ENCODE measurements around the gene FMN1.

The FMN1 gene

GRCh38 chr15:33096134-33096533 lies 98.4 kb downstream of the FMN1 start:
- no peak overlapping the region for H3K4me3 ChIP-seq (ENCODE audit: low read depth, low read length)
- TF ChIP-seq CTCF (IDR thresholded peaks at IDR 0.05; ENCODE audit: low read depth, low read length, missing control alignments) = no peak
- no peak for DNase-seq (ENCODE audit: low read depth)
- in situ Hi-C loops (cut with HindIII; ENCODE audit: low sequenced_read_pairs) = no loop called here

GRCh38 chr15:33095641-33096040 lies 98.9 kb downstream of the FMN1 start:
- DNase-seq (ENCODE audit: low read depth) = no peak
- TF ChIP-seq CTCF (IDR thresholded peaks at IDR 0.05; ENCODE audit: low read depth, low read length, missing control alignments) = no peak
- in situ Hi-C loops (cut with HindIII; ENCODE audit: low sequenced_read_pairs) = no loop called here
- H3K4me3 ChIP-seq (ENCODE audit: low read depth, low read length) = no peak overlapping the region

- no peak for DNase-seq (ENCODE audit: low read depth)
- in situ Hi-C loops (cut with HindIII; ENCODE audit: low sequenced_read_pairs) = no loop called here
- H3K4me3 ChIP-seq (ENCODE audit: low read depth, low read length) = no peak overlapping the region
- TF ChIP-seq CTCF (IDR thresholded peaks at IDR 0.05; ENCODE audit: low read depth, low read length, missing control alignments) = no peak
These were observed 100.2 kb downstream of the FMN1 start for GRCh38 chr15:33094336-33094735.

GRCh38 chr15:33093222-33093621 lies 101.3 kb downstream of the FMN1 start:
- no peak for TF ChIP-seq CTCF (IDR thresholded peaks at IDR 0.05; ENCODE audit: low read depth, low read length, missing control alignments)
- in situ Hi-C loops (cut with HindIII; ENCODE audit: low sequenced_read_pairs) = no loop called here
- no peak for DNase-seq (ENCODE audit: low read depth)
- H3K4me3 ChIP-seq (ENCODE audit: low read depth, low read length) = no peak overlapping the region

- no peak overlapping the region for H3K4me3 ChIP-seq (ENCODE audit: low read depth, low read length)
- TF ChIP-seq CTCF (IDR thresholded peaks at IDR 0.05; ENCODE audit: low read depth, low read length, missing control alignments) = no peak
- DNase-seq (ENCODE audit: low read depth) = no peak
- in situ Hi-C loops (cut with HindIII; ENCODE audit: low sequenced_read_pairs) = no loop called here
These were observed 102.4 kb downstream of the FMN1 start for GRCh38 chr15:33091983-33092693.

- in situ Hi-C loops (cut with HindIII; ENCODE audit: low sequenced_read_pairs) = no loop called here
- DNase-seq (ENCODE audit: low read depth) = no peak
- no peak overlapping the region for H3K4me3 ChIP-seq (ENCODE audit: low read depth, low read length)
- no peak for TF ChIP-seq CTCF (IDR thresholded peaks at IDR 0.05; ENCODE audit: low read depth, low read length, missing control alignments)
These were observed 104.4 kb downstream of the FMN1 start for GRCh38 chr15:33089878-33090757.

All from astrocyte of the cerebellum (primary cell).